Central memory CD8-positive, alpha-beta T cell (primary cell): Measurements from ENCODE around the gene ITIH2.
"Not testable (repeated sequence)": the region's sequence is repeated elsewhere in the genome, so short reads cannot be mapped to it uniquely, and the experiment has no call there.

Experiments used
- ATAC-seq: fragments of 150-1000 bp; cut with Tn5 transposase; replicated peaks from 2 replicates; pipeline ENCODE4 v1.10.0; 2022; ENCODE audit warnings: mild to moderate bottlenecking, moderate FRiP score, moderate number of reproducible peaks; ENCODE audit not compliant: poor library complexity, severe bottlenecking; ENCODE audit errors: extremely low read depth
- DNase-seq, 2 donors: peaks; one replicate each; pipeline ENCODE4 v3.0.0; 2021; ENCODE audit warnings: low spot score in 2 of 2
- H3K27ac Mint-ChIP-seq: one replicate; pipeline ENCODE4 v1.8.0; 2022; ENCODE audit warnings: low read depth, mild to moderate bottlenecking, moderate library complexity, mixed read lengths
- H3K27me3 Mint-ChIP-seq: one replicate; pipeline ENCODE4 v1.8.0; 2022; ENCODE audit warnings: mixed read lengths
- H3K36me3 Mint-ChIP-seq: one replicate; pipeline ENCODE4 v1.8.0; 2022; ENCODE audit warnings: mild to moderate bottlenecking, moderate library complexity, mixed read lengths; ENCODE audit not compliant: insufficient read depth
- H3K4me1 Mint-ChIP-seq: one replicate; pipeline ENCODE4 v1.8.0; 2022; ENCODE audit warnings: mixed read lengths
- H3K4me3 Mint-ChIP-seq: one replicate; pipeline ENCODE4 v1.8.0; 2022; ENCODE audit warnings: mild to moderate bottlenecking, moderate library complexity, mixed read lengths
- H3K9me3 Mint-ChIP-seq: one replicate; pipeline ENCODE4 v1.8.0; 2022; ENCODE audit warnings: mixed read lengths

ITIH2 gene

GRCh38 chr10:7722927-7723529 lies 19.9 kb downstream of the ITIH2 start:
- Mint-ChIP-seq H3K36me3 (no peaks in the 10 kb centered on the region), H3K4me3 (no peak overlapping the region), H3K9me3 (no peaks in the 10 kb centered on the region), H3K27ac (no peak overlapping the region), H3K27me3 (peaks cover 38% of the 10 kb centered on the region), H3K4me1 (peaks cover 3% of the 10 kb centered on the region)
- no peak for DNase-seq
- ATAC-seq: no peak

DNA sequence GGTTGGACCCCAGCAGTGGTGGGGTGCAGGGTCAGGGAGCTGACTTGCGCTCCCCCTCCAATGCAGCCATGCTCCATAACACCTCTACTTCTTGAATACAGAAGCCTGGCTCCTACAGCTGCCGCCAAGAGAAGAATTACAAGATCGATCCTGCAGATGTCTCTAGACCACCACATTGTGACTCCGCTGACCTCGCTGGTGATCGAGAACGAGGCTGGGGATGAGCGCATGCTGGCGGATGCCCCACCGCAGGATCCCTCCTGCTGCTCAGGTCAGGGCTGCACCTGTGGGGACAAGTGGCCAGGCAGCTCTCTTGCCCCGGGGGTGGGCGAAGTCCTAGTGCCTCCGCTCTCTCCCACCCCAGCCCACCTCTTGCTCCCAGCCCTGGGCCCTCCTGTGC lies 31.7 kb downstream of the ITIH2 start:
- H3K36me3 Mint-ChIP-seq: no peaks in the 10 kb centered on the region
- H3K27me3 Mint-ChIP-seq: peaks cover 28% of the 10 kb centered on the region
- H3K9me3 Mint-ChIP-seq: no peaks in the 10 kb centered on the region
- DNase-seq: no peak
- no peaks in the 10 kb centered on the region for H3K4me1 Mint-ChIP-seq
- no peak overlapping the region for H3K27ac Mint-ChIP-seq
- no peak overlapping the region for H3K4me3 Mint-ChIP-seq
- no peak for ATAC-seq

DNA sequence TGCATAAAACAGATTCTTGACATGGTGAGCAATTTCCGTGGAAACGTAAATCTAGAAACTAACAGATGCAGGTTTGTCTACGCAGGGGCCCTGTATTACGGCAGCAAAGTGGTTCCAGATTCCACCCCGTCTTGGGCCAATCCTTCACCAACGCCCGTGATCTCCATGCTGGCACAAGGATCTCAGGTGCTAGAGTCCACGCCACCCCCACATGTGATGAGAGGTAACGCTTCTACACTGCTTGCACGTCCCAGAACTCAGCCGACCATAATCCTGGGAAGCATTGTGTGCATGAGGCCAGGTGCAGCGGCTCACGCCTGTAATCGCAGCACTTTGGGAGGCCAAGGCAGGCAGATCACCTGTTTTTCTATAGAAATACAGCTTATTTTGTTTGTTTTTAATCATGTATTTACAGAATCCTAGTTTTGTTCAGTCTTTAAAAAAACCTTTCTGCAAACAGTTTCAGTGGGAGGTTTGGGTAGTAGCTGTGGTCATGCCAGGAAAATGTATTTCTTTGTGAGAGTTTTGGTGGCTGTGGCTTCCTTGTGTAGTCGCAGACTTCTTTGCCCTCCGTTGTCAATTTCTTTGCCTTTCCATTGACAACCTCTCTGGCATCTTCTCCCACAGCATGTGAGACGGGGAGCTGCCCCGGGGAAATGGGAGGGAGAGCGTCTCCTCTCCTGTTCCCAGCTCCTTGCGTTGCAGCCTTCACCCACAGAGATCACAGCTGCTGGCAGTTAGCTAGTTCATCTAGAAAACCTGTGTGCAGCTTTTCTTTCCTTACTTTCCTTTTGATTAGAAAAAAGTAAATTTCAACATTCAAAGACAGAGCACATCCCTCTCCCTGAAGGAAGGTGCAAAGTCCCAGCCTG lies 35.7 kb downstream of the ITIH2 start:
- no peak overlapping the region for H3K4me3 Mint-ChIP-seq
- H3K36me3 Mint-ChIP-seq: no peaks in the 10 kb centered on the region
- H3K4me1 Mint-ChIP-seq: no peaks in the 10 kb centered on the region
- no peaks in the 10 kb centered on the region for H3K9me3 Mint-ChIP-seq
- ATAC-seq (no peak), DNase-seq (no peak)
- peaks cover 3% of the 10 kb centered on the region for H3K27me3 Mint-ChIP-seq
- no peak overlapping the region for H3K27ac Mint-ChIP-seq

DNA sequence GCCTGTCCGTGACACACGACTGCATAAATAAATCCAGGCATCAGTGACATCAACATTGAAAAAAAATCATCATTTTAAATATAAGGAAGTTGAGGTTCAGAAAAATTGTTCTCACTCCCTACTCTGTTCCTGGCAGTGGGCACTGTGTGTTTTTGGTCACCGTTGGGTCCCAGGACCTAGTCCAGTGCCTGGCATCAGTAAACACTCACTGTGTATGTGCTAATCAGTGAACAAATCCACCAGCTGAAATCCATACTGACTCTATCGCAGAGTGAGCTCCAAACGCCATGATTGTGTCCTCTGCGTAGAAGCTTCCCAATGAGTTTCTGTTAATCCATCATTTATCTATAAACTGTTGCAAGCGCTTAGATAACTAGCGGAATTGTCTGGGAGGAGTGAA lies 41.2 kb downstream of the ITIH2 start:
- no peak for DNase-seq
- H3K27me3 Mint-ChIP-seq: no peaks in the 10 kb centered on the region
- H3K4me3 Mint-ChIP-seq: no peak overlapping the region
- no peaks in the 10 kb centered on the region for H3K9me3 Mint-ChIP-seq
- H3K36me3 Mint-ChIP-seq: peaks cover 4% of the 10 kb centered on the region
- H3K4me1 Mint-ChIP-seq: no peaks in the 10 kb centered on the region
- no peak overlapping the region for H3K27ac Mint-ChIP-seq
- ATAC-seq: no peak

DNA sequence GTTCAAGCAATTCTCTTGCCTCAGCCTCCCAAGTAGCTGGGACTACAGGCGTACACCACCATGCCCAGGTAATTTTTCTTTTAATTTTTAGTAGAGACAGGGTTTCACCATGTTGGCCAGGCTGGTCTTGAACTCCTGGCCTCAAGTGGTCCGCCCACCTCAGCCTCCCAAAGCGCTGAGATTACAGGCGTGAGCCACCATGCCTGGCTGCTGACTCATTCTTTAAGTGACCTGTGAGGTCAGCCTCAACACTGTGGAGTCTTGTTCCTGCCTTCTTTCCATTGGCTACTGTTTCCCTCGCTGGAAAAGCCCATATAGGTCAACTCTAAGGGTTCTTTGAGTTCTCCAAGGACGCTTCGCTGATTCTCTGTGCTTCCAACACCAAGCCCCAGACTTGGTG lies 45.5 kb downstream of the ITIH2 start:
- not testable (repeated sequence) for H3K4me3 Mint-ChIP-seq, H3K4me1 Mint-ChIP-seq, ATAC-seq, H3K27ac Mint-ChIP-seq, H3K27me3 Mint-ChIP-seq, DNase-seq, H3K9me3 Mint-ChIP-seq
- peaks cover 29% of the 10 kb centered on the region for H3K36me3 Mint-ChIP-seq

DNA sequence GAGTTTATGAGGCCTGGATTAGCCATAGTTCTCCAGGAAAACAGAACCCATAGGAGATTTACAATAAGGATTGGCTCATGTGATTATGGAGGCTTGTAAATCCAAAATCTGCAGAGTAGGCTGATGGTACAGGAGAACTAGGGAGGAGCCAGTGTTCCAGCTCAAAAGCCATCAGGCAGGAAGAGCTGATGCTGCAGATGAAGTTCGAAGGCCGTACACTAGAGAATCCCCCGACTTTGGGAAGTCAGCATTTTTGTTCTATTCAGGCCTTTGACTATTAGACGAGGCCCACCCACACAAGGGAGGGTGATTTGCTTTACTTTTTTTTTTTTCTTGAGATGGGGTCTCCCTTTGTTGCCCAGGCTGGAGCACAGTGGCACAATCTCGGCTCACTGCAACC lies 47.1 kb downstream of the ITIH2 start:
- no peak overlapping the region for H3K27ac Mint-ChIP-seq
- no peak overlapping the region for H3K4me3 Mint-ChIP-seq
- peaks cover 38% of the 10 kb centered on the region for H3K36me3 Mint-ChIP-seq
- no peak for ATAC-seq
- no peaks in the 10 kb centered on the region for H3K27me3 Mint-ChIP-seq
- H3K4me1 Mint-ChIP-seq: no peaks in the 10 kb centered on the region
- DNase-seq: no peak
- H3K9me3 Mint-ChIP-seq: no peaks in the 10 kb centered on the region

- Mint-ChIP-seq H3K36me3 (peaks cover 42% of the 10 kb centered on the region), H3K27ac (no peak overlapping the region), H3K4me3 (no peak overlapping the region), H3K27me3 (no peaks in the 10 kb centered on the region), H3K9me3 (no peaks in the 10 kb centered on the region), H3K4me1 (no peaks in the 10 kb centered on the region)
- DNase-seq (no peak), ATAC-seq (no peak)
These were observed 49.1 kb downstream of the ITIH2 start for GRCh38 chr10:7752251-7752650.

DNA sequence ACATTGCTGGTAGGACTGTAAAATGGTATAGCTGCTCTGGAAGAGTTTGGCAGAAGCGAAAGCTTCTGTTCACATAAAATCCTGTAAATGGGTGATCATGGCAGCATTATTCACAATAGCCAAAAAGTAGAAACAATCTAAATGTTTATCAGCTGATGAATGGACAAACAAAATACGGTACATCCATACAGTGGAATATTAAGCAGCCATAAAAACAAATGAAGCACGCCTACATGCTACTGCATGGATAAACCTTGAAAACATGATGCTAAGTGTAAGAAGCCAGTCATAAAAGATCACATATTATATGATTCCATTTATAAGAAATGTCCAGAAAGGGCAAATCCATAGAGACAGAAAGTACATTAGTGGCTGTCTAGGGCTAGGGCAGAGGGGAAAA lies 52.0 kb downstream of the ITIH2 start:
- Mint-ChIP-seq H3K36me3 (peaks cover 56% of the 10 kb centered on the region), H3K27ac (no peak overlapping the region), H3K9me3 (no peaks in the 10 kb centered on the region), H3K27me3 (no peaks in the 10 kb centered on the region), H3K4me1 (no peaks in the 10 kb centered on the region), H3K4me3 (no peak overlapping the region)
- ATAC-seq (no peak), DNase-seq (no peak)

DNA sequence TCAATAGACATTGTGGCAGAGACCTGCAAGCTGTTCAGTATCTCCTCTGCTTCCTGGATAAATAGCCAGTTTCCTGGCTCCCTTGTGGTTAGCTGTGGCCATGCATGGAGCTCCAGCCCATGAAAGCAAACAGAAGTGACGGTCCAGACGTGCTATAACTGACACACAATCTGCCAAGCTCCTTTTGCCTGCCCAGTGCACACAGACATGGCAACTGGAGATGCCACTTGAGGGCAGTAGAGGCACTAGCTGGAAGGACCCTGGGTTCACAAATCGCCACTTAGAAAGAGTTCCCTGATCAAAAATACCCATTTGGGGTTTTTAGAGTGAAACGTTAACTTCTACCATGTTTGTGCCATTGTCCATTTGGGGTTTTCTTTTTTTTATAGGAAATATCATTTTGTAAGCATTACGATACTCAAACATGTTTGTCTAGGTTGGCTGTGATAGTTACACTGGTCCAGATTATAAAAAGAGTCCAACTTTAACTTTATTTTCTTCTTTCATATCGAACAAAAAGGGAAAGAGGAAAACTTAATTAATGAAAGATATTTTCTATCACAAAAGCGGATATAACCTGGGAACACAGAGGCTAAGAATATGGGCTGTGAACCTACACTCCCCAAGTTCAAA lies 53.4 kb downstream of the ITIH2 start:
- Mint-ChIP-seq H3K36me3 (peaks cover 64% of the 10 kb centered on the region), H3K27ac (no peak overlapping the region), H3K4me3 (no peak overlapping the region), H3K9me3 (no peaks in the 10 kb centered on the region), H3K4me1 (no peaks in the 10 kb centered on the region), H3K27me3 (no peaks in the 10 kb centered on the region)
- ATAC-seq (no peak), DNase-seq (no peak)

DNA sequence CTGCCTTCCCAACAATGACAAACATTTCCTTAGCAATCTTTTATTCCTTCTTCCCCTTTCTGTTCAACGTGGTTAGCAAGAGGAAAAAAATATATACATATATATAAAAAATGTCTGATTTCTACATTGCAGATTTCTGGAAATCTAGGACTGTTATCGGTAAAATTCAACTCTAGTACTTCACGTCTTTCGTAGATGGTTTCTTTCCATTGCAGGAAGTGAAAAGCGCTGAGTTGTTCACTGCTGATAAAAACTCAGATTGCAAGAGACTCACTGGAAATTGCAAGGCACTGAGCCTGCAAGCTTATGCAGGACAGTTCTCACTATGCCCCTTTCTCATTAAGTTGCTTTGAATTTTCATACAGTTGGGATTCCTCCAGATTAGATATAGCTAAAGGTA lies 60.8 kb downstream of the ITIH2 start:
- H3K4me1 Mint-ChIP-seq: no peaks in the 10 kb centered on the region
- no peaks in the 10 kb centered on the region for H3K27me3 Mint-ChIP-seq
- no peak overlapping the region for H3K4me3 Mint-ChIP-seq
- peaks cover 75% of the 10 kb centered on the region for H3K36me3 Mint-ChIP-seq
- DNase-seq (no peak), ATAC-seq (no peak)
- H3K27ac Mint-ChIP-seq: no peak overlapping the region
- H3K9me3 Mint-ChIP-seq: no peaks in the 10 kb centered on the region

GRCh38 chr10:7766241-7766640 lies 63.1 kb downstream of the ITIH2 start:
- DNase-seq (no peak), ATAC-seq (no peak)
- Mint-ChIP-seq H3K9me3 (no peaks in the 10 kb centered on the region), H3K27me3 (no peaks in the 10 kb centered on the region), H3K36me3 (peaks cover 72% of the 10 kb centered on the region), H3K27ac (no peak overlapping the region), H3K4me3 (no peak overlapping the region), H3K4me1 (no peaks in the 10 kb centered on the region)

DNA sequence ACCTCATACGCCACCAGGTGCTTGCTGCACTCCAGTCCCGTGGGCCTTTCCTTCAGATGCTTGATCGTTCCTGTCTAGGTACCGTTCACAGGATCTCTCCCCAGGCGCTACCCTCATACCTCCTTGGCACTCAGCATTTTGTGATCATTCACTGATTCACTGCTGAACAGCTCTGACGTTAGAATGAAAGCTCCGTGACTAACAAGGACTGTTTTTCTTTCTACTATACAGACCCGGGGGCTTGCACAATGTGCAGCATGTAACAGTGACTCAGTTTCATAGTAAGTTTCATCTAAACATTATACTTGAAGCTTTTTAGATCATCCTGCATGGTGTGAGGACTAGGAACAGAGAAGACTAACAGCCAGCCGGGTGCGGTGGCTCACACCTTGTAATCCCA lies 64.1 kb downstream of the ITIH2 start:
- Mint-ChIP-seq H3K4me3 (no peak overlapping the region), H3K9me3 (no peaks in the 10 kb centered on the region), H3K27me3 (no peaks in the 10 kb centered on the region), H3K4me1 (no peaks in the 10 kb centered on the region), H3K27ac (no peak overlapping the region), H3K36me3 (peaks cover 70% of the 10 kb centered on the region)
- no peak for ATAC-seq
- no peak for DNase-seq

DNA sequence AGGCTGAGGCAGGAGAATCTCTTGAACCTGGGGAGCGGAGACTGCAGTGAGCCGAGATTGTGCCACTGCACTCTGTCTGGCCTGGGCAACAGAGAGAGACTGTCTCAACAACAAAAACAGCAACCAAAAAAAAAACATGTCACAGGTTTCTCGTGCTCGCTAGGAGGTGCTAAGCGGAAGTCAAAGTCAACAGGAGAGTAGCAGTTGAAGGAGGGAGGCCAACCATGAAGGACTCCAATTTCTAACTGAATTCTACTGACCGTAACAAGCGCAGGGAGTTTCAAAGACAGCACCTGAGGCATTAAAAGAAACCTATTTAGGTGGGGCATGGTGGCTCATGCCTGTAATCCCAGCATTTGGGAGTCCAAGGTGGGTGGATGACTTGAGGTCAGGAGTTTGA lies 65.3 kb downstream of the ITIH2 start:
- Mint-ChIP-seq H3K27ac (no peak overlapping the region), H3K4me1 (no peaks in the 10 kb centered on the region), H3K27me3 (no peaks in the 10 kb centered on the region), H3K4me3 (no peak overlapping the region), H3K9me3 (no peaks in the 10 kb centered on the region), H3K36me3 (peaks cover 66% of the 10 kb centered on the region)
- DNase-seq (no peak), ATAC-seq (no peak)
